ENCODE measurements around the gene ALPG. TPM values are rescaled to one million over a fixed set of nuclear protein-coding genes. Genes with fewer than 3 reads are reported as not detected.
"Not testable (repeated sequence)": the region's sequence is repeated elsewhere in the genome, so short reads cannot be mapped to it uniquely, and the experiment has no call there.

Gene ALPG
- total and polyA plus RNA-seq, 9 of the 15 experiments (the other 6 are each of a cell fraction or from before 2014, with no cell fraction given): not detected

GRCh38 chr2:232362174-232362900, 44.3 kb upstream of the ALPG start:
- WGBS (ENCODE audit: insufficient coverage, low coverage, missing lambda C conversion rate): 16% methylated on average over 6 of the region's 8 CpGs
- H3K4me3 ChIP-seq: no peak overlapping the region
- no peak overlapping the region for H3K9ac ChIP-seq (ENCODE audit: insufficient read depth in 1 of 2, low read depth in 2 of 2, low read length in 2 of 2)
- POLR2A ChIA-PET: no interaction called here
- no peaks in the 10 kb centered on the region for H3K36me3 ChIP-seq (ENCODE audit: control insufficient read depth, insufficient read depth, low read length)
- intact Hi-C loops (cut with micrococcal nuclease): no loop called here
- no peaks in the 10 kb centered on the region for H3K27me3 ChIP-seq (ENCODE audit: control insufficient read depth in 2 of 2, insufficient read depth in 2 of 2, low read length in 2 of 2)
- in situ Hi-C loops (cut with MboI): no loop called here
- ATAC-seq (no peak), FAIRE-seq (no peak), DNase-seq (ENCODE audit: extremely low read depth in 1 of 4, low spot score in 3 of 4) (no peak)
- no TSS peak for BruUV-seq (replicated peaks)
- no peak overlapping the region for H3K27ac ChIP-seq (ENCODE audit: extremely low read depth, low read depth, low read length)
- CTCF ChIA-PET (ENCODE audit: low intra/inter-chr PET ratio): no interaction called here
- H3K4me1 ChIP-seq (replicated peaks in 1 of 2; ENCODE audit: control insufficient read depth in 2 of 2, insufficient read depth in 2 of 2, low read length in 2 of 2): peaks cover 0 to 6% of the 10 kb centered on the region in 2 experiments; a peak in 1 of 5 replicates
- H2AFZ ChIP-seq (ENCODE audit: low read depth, low read length): no peak overlapping the region
- no peaks in the 10 kb centered on the region for H4K20me1 ChIP-seq (replicated peaks; ENCODE audit: control insufficient read depth, insufficient read depth, low read length)
- no peak for TF ChIP-seq ZNF174 (CRISPR knock-in tag; IDR thresholded peaks at IDR 0.05)
- TF ChIP-seq ZNF431 (CRISPR knock-in tag; IDR thresholded peaks at IDR 0.05): peak; percentile 96
- no peaks in the 10 kb centered on the region for H3K9me1 ChIP-seq (ENCODE audit: control insufficient read depth, insufficient read depth, low read length)
- H3K9me3 ChIP-seq (replicated peaks; ENCODE audit: control insufficient read depth, insufficient read depth, low read depth, low read length): no peaks in the 10 kb centered on the region
- no peak overlapping the region for H3K4me2 ChIP-seq (ENCODE audit: insufficient read depth, low read length)
- no peaks in the 10 kb centered on the region for H3K79me2 ChIP-seq (ENCODE audit: control insufficient read depth, insufficient read depth, low read length)

GRCh38 chr2:232363064-232363783, 43.4 kb upstream of the ALPG start:
- H3K27ac ChIP-seq (ENCODE audit: extremely low read depth, low read depth, low read length); POLR2A ChIA-PET; H3K9me3 ChIP-seq (replicated peaks; ENCODE audit: control insufficient read depth, insufficient read depth, low read depth, low read length); H4K20me1 ChIP-seq (replicated peaks; ENCODE audit: control insufficient read depth, insufficient read depth, low read length); intact Hi-C loops (cut with micrococcal nuclease); H3K27me3 ChIP-seq (ENCODE audit: control insufficient read depth in 2 of 2, insufficient read depth in 2 of 2, low read length in 2 of 2); FAIRE-seq; H3K4me2 ChIP-seq (ENCODE audit: insufficient read depth, low read length); DNase-seq (ENCODE audit: extremely low read depth in 1 of 4, low spot score in 3 of 4); BruUV-seq (replicated peaks); ATAC-seq; H3K36me3 ChIP-seq (ENCODE audit: control insufficient read depth, insufficient read depth, low read length); in situ Hi-C loops (cut with MboI); H3K9ac ChIP-seq (ENCODE audit: insufficient read depth in 1 of 2, low read depth in 2 of 2, low read length in 2 of 2); H3K4me3 ChIP-seq; H3K4me1 ChIP-seq (replicated peaks in 1 of 2; ENCODE audit: control insufficient read depth in 2 of 2, insufficient read depth in 2 of 2, low read length in 2 of 2); H3K9me1 ChIP-seq (ENCODE audit: control insufficient read depth, insufficient read depth, low read length); H2AFZ ChIP-seq (ENCODE audit: low read depth, low read length); H3K79me2 ChIP-seq (ENCODE audit: control insufficient read depth, insufficient read depth, low read length); CTCF ChIA-PET (ENCODE audit: low intra/inter-chr PET ratio): not testable (repeated sequence)
- WGBS (ENCODE audit: insufficient coverage, low coverage, missing lambda C conversion rate): 11% methylated on average over 5 of the region's 12 CpGs
